GM19193 (cell line): ENCODE measurements around the gene CXXC5.

ENCODE experiments used
- POLR2A ChIP-seq: IDR thresholded peaks from 4 replicates; pipeline ENCODE4 v1.6.1; 2011; ENCODE audit not compliant: insufficient read depth, insufficient read length; ENCODE audit errors: extremely low read depth

Gene CXXC5

DNA sequence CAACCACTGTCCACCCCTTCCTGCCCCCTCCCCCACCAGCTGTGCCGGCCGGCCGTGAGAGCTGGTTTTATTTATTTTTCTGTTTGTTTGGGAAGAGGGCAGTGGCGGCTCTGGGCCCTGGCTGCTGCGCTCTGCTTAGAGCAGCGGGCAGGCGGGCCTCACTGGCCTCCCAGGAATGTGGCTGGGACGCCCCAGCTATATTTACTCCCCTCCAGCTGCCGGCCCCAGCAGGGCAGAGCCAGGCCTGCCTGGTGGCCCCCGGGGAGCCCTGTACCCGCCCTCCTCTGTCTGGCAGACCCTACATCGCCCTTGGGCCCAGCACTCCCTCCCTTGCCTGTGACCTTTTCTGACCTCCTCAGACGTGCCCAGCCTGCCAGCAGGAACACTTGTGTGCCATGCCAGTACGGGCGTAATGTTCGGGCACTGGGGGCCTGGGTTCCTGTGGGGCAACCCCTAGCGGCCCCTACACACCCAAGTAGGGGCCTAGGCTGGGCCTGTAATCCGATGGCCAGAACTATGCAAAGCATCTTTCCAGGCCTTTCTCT, 7.7 kb downstream of the CXXC5 start:
- TF ChIP-seq POLR2A = no peak

DNA sequence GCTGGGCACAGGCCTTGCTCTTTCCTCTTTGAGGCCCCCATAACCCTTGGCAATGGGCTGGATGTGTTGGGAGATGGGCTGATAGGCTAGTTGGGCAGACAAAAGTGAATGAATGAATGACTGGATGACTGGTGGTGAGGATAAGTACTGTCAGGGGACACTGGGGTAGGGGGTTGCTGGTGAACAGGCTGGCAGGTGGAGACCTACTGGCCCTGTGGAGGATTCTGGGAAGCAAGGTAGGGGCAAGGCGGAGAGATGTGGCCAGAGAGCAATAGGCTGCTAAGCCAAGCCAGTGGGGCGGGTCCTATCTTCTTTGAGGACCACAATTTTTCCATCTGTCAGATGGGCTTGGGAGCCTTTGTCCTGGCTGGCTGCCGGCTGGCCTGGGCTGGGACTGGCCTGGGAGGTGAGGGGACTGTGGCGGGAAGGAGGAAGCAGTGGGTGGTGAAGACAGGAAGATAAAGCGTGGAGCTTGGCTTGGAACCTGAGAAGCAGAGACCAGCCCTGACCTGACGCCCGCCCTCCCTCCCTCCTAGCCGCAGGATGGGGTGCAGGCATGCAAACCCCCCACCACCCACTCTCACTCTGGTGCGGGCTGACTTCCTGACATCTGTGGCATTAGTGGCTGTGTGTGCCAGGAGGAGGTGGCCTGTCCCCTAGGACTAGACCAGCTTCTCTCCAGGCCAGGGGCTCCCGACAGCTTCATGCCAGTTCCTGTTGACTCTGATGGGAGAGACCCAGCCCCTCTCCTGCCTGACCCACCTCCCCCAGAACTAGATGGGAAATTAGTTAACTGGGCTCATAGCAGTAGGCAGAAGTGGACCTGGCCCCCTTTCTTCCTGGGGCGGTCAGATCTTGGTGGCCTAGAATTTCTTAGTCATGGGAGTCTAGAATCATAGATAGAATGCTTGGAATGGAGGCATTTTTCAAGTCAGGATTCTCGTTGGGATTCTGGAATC, 9.5 kb downstream of the CXXC5 start:
- peak; percentile 17 for TF ChIP-seq POLR2A

DNA sequence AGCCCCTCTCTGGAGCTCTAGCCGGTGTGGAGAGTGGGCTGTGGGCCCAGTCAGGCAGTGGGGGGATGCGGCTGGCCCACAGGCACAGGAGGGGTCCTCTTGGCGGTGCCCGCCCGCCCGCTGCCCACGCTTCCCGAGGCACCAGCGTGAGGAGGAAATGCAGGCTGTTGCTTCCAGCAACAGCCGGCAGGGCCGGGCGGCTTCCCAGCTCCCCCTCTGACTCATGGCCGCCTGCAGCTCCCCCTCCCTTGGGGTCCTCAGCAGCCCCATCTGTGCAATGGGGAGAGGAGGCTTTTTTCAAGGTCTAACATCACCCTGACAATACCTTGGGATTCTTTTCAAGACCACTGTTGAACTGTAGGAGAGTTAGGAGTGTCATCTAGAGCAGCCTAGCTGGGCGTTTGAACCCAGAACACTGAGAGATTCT, 10.4 kb downstream of the CXXC5 start:
- TF ChIP-seq POLR2A = no peak

DNA sequence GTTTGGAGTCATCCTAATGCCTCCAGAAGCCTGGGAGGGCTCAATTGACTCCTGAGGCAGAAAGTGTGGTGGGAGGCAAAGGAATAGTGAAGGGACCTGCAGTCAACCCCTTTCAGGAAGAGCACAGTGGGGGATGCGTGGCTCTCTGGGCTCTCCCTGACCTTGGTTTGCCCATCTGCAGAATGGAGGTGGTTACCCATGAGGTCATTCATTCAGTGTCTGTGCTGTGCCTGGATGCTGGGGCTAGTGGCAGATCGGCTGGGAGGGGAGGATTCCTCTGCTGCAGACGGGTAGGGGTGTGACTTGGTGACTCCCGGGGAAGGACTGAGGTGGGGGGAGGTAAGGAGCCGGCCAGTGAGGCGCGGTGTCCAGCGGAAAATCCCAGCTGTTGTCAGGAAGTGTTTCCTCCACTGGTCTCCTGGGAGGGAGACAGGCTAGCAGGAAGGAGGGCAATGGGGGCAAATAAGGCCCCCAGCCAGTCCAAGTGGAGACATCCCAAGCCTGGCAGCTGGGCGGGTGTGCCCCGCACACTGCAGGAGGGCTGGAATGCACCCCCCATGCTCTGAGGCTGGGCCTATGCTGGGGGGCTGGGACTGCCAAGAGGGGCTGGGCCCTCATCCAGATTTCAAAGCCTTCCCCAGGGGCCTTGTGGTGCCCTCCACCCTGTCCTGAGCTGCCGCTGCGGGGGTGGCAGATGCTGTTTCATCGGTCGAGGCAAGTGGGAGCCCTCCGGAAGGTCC, 10.9 kb downstream of the CXXC5 start:
- no peak for TF ChIP-seq POLR2A

DNA sequence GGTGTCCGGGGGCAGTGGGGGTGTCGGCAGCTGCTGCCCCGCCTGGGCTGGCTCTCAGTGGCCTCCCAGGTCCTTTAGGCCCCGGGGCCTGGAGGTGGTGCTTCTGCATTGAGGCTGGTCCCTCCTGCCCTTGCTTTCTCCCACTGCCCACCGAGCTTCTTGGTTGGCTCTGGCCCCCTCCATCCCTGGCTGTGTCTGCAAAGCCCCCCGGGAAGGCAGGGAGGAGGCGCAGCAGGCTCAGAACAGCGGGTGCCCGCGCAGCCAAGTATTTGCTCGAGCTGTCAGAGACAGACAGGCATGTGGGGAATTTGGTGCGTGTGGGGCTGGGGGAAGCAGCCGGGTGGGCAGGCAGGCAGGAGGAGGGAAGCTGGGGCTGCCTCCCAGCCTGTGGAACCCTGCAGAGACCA, 11.5 kb downstream of the CXXC5 start:
- TF ChIP-seq POLR2A = no peak

DNA sequence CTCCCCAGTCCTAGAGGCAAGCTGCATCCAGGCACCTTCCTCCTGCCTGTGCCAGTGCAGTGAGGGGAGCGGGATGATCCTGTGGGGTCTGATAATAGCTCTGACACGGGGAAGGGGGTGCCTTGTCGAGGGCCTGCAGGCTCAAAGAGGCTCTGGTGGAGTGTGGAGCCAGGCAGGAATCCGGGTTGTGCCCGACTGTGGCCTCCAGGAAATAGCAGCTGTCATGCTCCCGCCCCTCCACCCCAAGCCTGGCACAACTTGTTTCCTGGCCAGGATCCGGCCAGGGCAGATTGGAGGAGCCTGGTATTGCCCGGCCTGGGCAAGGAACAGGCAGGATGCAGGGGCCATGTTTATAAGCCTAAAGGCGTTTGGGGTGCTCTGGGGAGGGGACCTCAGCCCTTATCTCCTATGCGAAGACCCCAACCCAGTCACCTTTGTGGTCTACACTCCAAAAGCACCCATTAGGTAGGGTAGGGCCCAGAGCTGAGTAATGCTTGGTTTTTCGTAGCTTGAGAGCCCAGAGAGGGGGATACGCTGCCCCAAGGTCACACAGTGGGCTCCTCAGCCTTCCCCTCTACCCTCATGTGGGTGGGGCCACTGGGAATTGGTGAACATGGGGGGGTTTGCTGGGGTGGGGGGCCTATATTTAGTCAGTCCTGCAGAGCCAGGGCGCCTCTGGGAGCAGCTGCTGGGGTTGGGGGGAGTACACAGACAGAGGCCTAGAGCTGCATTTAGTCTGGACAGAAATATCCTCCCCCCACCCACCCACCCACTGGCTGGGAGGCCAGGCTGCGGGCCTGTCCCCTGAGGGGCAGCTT, 12.2 kb downstream of the CXXC5 start:
- no peak for TF ChIP-seq POLR2A

DNA sequence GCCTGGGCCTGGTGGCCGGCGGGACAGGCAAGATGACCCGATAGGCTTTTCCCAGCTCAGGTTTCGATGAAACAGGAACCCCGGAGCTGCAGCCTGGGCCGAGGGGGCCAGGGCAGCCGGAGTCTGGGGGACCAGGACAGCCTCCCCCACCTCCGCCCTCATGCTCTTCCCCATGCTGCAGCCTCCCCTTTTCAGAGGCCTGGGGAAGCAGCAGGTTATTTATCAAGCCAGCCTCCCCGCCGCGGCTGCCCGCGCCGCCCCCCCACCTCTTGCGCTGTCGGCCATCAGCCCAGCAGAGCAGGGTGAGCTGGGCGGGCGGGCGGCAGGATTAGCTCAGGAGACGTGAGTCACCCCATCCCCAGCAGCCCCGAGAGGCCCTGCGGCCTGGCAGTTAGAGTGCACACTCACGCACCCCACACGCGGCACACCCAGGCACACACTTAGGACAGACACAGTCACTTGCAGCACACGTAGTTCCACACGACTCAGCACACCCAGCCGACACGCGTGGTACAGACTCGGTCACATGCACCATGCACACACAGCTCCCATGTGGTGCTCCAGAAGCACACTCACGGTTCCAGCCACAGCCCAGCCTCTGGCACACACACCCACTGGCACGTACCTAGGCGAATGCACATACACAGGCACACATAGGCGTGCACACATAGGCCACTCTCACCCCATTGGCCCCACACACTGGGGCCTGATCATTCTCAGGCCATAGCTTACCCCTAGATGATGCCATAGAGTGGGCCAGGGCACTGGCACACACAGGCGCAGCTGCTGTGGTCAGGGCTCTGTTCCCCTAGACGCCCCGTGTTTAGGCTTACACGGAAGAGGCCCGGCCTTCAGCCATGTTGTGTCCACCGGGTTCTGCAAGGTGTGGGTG, 13.0 kb downstream of the CXXC5 start:
- TF ChIP-seq POLR2A = no peak

DNA sequence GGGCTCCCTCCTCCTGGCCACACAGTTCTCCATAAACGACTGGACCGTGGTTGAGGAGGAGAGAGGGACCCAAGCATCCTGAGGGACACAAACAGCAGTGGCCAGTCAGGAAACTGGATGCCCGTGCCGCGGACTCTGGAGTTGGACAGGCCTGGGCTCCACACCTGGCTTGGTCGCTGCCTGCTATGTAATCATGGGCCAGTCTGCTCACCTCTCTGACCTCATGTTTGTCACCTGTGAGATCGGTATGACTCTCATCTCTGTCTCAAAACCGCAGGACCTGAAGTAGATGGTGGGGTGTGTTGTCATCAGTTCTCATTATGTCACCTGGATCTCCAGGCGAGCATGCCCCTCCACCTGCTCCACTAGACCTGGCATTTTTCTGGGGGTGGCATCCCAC, 14.5 kb downstream of the CXXC5 start:
- peak; percentile 17 for TF ChIP-seq POLR2A

DNA sequence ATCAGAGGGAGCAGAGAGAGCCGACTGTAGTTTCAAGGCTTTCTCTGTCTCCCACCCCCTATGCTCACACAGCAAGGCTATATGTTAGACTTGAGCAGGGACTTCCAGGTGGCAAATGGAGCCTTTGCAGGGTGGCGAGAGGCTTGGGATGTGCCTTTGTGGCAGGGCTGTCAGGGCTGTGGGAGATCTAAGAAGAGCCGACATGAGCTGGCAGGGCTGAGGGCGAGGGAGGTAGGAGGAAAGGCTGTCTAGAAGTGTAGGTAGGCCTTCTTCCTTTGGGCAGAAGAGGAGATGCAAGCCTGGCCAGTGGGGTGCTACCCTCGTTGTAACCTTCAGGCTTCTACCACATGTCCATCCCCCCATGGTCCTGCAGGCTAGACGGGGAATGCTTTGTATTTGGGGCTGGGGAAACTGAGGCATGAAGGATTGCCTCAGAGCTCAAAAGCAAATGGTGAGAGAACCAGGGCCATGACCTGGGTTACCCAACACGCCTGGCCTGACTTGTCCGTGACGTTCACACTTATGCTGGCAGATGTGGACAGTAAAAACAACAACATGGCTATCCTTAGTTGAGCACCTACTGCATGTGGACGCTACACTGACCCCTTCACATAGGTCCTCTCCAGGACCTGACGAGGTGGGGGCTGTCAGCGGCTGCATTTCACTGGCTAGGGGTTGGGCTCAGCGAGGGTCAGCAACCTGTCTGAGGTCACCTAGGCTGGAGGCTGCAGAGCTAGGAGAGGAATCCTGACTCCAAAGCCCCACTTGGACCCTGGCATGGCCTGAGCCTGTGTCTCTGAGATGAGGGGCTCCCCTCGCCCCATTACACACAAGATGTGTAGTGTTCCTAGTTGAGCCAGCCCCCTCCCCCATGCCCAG, 15.3 kb downstream of the CXXC5 start:
- no peak for TF ChIP-seq POLR2A

DNA sequence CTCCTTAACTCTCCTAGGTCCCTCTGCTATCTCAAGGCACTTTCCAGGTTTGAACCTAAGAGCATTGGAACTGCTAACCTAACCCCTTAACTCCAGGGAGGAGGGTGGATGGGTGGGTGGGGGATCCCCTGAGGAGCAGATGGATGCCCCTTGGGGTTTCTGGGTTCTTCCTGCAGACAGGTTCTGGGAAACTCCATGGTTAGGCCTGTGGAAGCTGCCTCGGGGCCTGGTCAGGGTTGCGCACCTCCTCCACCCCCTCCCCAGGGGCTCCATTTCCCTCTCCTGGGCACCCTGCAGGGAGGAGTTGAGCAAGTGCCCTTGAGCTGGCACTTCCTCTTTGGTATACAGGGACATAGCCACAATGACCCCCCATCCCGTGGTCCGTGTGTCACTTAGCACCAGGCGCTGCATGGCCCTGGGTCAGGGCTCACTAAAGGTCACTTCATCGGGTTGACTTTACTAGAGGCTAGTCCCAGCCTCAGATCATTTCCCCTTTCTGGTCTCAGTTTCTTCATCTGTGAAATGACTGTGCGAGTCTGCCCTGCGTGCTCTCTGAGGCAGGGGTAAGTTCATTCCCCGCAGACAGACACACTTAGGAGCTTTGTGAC, 16.0 kb downstream of the CXXC5 start:
- no peak for TF ChIP-seq POLR2A

DNA sequence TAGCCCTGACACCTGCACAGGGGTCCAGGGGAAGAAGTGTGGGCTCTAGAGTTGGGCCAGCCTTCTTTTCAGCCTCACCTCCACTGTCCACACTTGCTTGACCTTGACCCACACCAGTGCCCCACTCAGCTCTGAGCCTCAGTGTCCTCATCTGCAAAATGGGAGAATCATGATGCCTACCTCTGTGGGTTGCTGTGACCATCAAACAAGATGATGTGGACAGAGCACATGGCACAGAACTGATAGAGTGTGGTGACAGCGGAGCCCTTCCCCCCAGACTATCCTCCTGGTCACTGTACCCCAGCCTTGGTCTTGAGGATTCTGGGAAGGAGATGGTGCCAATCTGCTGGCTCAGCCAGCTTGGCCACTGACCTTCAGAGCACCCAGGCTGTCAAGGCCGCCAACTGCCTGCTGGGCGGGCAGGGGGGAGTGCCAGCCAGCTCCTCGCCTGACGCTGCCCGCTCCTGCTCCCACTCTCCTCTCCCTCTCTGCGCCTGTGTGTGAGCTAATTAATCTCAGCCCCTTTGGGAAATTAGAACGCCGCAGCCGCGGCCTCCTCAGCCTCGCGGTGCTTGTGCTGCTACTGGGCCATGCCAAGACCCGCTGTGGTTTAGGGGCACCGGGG, 16.7 kb downstream of the CXXC5 start:
- TF ChIP-seq POLR2A = no peak

DNA sequence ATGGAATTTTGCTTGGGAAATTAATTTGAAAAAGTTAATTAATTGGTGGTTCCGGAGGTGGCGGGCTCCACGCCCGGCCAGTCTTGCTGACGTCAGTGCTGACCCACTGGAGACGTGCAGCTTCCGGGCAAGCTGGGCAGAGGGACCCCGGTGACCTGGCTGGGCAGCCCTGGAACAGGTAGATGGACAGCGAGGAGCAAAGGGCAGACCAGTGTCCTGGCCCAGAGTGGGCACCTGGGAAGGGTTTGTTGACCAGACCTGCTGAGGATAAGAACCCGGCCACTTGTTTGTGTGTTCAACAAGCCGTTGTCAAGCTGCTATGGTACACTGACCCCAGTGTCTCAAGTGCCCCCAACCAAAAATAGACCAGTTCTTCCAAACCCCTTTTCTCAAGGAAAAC, 17.5 kb downstream of the CXXC5 start:
- no peak for TF ChIP-seq POLR2A
